HTR-8/SVneo (cell line): Measurements from ENCODE around the gene CRP.
"Not testable (repeated sequence)": the region's sequence is repeated elsewhere in the genome, so short reads cannot be mapped to it uniquely, and the experiment has no call there.

Experiments
- DNase-seq: peaks from one replicate; pipeline ENCODE4 v3.0.0; 2011; ENCODE audit warnings: low spot score, mixed read lengths; ENCODE audit not compliant: insufficient read length
- FAIRE-seq: peaks from 2 replicates; lab custom pipeline; 2011; peaks lifted over from hg19 to GRCh38; lab: Jason Lieb, UNC

The CRP gene

DNA sequence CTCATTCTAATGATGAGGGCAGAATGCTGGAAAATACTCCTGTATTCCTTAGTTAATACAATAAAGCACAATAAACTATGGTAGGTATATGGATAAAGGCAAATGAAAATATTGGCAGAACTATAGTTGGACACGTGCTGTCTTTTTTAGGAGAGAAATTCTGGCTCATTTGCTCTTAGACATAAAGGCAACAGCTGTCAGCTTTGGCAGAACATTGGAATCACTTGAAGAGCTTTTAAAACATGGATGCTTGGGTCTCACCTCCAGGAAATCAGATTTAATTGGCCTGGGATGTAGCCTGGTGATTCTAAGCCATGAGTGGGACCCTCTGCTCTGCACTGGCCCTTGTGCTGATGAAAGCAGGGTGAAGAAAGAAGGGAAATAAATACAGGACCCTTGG lies 9.9 kb downstream of the CRP start:
- FAIRE-seq = no peak
- DNase-seq = no peak

DNA sequence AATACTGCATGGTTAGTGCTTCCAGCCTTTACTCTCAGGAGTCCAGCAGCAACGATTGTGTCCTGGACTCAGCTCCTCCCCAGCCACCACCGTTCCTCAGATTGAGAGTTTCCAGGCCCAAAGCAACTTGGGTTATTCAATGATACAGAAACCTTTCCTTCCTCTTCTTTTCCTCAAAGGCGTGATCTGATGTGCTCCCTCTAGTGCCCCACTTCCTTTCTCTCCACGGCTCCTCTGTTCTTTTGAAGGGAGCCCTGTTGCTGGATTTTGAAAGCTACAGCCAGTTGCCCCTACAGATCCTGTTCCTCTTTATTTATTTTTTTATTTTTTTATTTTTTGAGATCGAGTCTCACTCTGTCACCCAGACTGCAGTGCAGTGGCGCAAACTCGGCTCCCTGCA lies 14.1 kb downstream of the CRP start:
- FAIRE-seq = no peak
- no peak for DNase-seq

DNA sequence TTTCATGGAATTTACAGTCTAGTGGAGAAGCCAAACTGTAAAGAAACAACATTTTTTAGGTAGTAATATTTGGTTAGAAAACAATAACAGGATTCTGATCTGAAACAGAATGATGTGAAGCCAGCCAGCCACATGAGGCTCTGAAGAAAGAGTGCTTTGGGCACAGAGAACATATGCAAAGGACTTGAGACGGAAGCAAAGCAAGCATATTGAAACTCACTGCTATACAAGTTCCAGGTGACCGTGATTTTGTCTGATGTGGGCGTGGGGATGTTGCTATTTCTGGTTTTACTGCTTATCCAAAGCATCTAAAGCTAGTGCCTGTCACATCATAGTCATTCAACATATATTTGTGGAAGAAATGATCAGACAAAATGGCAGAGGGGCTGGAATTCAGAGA lies 14.7 kb downstream of the CRP start:
- DNase-seq = no peak

DNA sequence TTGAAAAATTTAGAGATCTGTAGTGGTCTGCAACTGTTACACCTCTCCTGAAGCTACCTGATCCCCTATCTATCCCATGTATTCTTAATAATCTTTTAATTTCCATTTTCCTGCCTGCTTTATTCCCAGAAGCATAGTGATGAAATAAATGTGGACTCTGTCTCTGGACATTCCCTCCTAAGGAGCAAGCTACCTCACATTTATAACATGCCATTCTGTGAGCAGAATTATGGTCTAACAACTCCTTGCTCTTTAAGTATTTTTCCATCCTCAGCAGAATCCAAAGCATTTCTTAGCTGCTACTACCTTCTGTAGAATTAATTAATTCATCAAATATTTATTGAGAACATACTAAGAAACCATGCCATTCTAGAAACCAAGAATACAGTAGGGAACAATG lies 15.1 kb downstream of the CRP start:
- FAIRE-seq (no peak), DNase-seq (no peak)

More for the DNA sequence above, 14.7 kb downstream of the CRP start:
- FAIRE-seq = no peak

DNA sequence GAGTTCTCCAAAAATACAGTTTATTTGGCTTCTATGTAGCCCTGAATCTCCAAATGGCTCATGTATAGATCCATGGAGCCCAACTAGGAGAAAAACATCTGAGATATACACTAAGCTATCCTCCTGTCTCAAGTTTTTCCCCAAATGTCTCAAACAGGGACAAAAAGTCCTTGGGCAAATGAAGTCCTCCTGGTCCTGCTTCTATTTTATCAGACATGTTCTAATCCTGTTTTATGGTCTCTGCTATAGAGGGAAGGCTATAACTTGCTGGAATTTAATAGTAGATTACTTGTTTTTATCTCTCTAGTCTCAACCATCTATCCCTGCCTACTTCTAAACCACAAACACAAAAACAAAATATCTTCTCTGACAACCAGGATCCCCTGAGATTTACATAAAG lies 26.9 kb downstream of the CRP start:
- no peak for DNase-seq
- no peak for FAIRE-seq

DNA sequence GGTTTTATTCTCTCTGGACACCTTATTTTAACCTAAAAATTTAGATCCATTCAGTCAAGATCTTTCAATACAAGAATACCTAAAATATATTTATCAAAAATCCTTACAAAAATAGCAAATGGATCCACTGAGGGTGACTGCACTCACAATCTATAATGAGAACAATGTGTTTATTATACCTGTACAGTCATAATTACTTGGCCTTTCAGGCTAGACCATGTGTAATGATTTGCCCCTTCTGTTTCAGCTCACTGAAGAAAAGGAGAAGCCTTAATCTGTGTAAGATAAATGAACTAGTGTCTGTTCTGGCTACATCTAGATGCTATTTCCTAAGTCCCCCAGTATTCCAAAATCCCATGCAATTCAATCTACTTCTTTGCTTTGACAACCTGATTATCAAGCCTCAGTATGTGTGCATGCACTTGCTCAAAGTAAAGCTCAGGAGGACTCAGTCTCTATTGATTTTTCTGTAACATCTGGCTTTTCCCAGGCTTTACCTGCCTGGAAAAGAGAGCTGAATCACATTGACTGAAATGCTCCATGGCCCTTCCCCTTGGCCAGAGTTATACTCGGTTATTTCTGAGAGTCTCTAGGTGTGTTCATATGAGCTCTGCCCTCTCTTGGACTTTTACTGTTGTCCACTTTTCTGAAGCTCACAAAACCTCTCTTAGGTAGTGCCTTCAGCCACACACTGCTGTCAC lies 27.6 kb downstream of the CRP start:
- FAIRE-seq (no peak), DNase-seq (no peak)

DNA sequence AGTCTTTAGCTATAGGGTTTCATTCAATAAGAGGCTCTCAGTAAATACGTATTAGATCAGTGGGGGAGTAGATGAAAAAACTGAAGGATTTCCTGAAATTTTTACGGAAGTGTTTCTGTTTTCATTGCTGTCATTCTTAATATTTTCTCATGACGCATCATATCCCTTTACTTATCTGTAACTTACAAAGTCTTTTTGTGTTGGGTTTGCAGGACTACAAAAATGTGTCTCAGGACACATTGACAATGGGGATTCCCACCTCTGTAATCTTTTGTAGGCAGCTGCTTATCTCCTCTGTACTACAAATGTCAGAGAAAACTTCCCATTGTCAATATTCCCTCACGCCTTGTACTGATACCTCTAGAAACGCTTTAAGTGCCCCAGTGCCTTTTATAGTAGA lies 35.5 kb downstream of the CRP start:
- DNase-seq = no peak
- FAIRE-seq = no peak

DNA sequence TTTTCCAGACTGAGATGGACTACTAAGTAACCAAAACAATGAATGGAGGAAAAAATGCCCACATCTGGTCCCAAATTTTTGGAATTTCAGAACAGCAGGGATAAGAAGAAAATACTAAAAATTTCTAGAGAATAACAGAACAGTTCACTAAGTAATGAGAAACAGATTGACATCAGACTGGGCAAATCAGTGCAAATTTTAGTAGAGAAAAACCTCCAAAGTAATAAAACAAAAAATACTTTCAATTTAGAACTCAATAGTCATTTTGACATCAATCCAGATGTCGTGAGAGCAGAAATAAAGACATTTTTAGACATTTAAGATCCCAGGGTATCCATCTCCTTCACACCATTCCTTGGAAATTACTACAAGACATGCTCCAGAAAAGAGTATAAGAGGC lies 39.3 kb downstream of the CRP start:
- FAIRE-seq (no peak), DNase-seq (no peak)

DNA sequence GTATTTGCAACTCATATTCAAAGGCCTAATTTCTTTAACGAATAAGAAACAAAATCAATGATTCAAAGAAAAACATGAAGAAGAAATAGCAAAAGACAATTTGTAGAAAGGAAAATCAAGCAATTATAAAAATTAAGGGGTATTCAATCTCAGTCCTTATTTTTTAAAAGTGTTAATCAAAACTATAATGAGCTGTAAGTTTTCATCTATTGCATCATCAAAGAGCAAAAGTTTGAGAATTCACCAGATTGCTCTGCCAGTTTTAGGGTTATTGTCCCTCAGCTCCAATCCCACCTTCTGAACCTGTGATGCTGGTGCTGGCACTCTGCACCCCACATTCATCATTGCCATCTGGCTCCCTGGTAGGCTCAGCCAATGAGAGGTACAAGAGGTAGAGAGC lies 42.0 kb downstream of the CRP start:
- not testable (repeated sequence) for FAIRE-seq

DNA sequence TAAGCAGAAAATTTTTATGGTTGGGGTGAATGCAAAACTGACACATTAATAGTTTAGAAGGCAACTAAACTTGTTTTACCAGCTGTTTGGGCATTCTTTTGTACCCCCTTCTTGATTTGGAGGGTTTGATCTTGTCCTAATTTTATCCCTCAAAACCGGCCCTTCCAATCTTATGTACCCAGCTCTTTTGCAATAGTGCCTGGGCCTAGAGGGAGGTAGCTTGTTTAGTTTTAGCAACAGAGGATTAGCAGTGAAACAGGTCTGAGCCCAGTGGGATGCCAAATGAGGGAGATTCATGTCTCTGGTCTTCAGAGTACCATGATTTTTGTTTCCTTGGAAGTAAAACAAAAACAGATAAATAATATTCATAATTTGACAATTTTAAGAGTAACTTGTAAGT lies 45.1 kb downstream of the CRP start:
- FAIRE-seq (no peak), DNase-seq (no peak)

More for the DNA sequence above, 42.0 kb downstream of the CRP start:
- not testable (repeated sequence) for DNase-seq

DNA sequence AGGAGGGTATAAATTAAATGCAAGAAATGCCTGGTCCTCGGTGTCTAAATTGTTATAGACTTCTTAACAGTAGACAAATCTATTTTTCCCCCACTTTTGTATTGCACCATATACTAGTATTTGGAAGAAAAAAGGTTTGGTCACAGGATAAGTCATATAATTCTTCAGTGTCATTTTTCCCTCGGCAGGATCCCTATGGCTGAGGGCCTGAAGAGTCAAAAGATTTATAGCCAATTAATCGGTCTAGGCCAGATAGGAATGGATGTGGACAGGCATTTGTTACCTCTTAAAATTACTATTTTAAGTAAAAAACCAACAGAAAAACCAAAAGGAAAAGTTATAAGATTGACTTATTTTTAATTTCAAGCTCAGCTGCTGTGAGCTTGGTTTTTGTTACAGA lies 45.6 kb downstream of the CRP start:
- FAIRE-seq = no peak

DNA sequence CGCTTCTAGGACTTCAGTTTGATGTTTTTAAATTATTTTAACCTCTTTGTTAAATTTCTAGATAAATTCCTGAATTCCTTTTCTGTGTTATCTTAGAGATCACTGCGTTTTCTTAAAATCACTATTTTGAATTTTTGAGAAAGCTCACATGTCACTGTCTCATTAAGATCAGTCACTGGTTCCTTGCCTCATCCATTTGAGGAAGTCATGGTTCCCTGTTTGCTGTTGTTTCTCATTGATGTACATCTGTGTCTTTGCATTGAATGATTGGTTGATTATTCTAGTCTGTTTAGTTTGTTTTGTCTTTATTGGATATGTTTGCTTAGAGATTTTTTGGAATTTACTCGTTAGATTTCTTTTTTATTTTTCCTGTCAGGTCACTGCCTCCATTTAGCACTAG lies 50.1 kb downstream of the CRP start:
- no peak for DNase-seq
- no peak for FAIRE-seq

More for the DNA sequence above, 45.6 kb downstream of the CRP start:
- DNase-seq = no peak

DNA sequence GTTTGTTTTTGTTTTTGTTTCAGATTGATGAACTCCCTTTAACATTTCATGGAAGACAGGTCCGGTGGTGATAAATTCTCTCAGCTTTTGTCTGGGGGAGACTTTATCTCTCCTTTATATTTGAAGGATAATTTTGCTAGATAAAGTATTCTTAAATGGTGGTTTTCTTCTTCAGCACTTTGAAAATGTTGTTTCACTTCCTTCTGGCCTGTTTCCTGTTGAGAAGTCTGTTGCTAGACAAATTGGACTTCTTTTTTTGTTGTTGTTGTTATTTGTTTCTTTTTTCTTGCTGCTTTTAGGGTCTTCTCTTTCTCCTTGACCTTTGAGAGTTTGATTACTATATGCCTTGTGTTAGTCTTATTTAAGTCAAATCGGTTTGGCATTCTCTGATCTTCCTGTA lies 50.8 kb downstream of the CRP start:
- no peak for DNase-seq
- no peak for FAIRE-seq
